Heart left ventricle (tissue), 13 donors: ENCODE results near the gene OR6A2.

Experiments used
- POLR2A ChIP-seq, 2 donors: fragments of 450-650 bp; IDR thresholded peaks; one replicate each; pipeline ENCODE4 v1.6.1; 2017; ENCODE audit warnings: antibody characterized with exemption in 2 of 2, mild to moderate bottlenecking in 2 of 2, moderate library complexity in 2 of 2
- TF ChIP-seq, protein P1 (sequence below), 12 donors: fragments of 200-600 bp; sonication (generic) in 4 of 12; IDR thresholded peaks; one replicate each; pipeline versions ENCODE4 v1.5.0 to v1.8.0; 2018 to 2022; ENCODE audit warnings: antibody characterized with exemption in 12 of 12, mild to moderate bottlenecking in 5 of 12
- donor health status: ischemic (EF 13 %, LVEDD 7.1; RV severe dilation, severe dysfunction).
- donor health status: DM: no; HTN: yes; CAD: no.
- donor health status: DM: no; HTN: no; CAD: no.
- donor health status: ischemic (EF 25% LVEDD 6.9; RV normal size, moderate dysfunction).
- donor health status: ischemic (EF 25% LVEDD 5.7; RV mildly dilated, moderate dysfunction).
- donor health status: ischemic (EF 35%, LVEDD 5.7; RV mildly dilated, moderate dysfunction).
- donor health status: nonischemic (EF 11% LVEDD 7.7; RV severe dilation, severe dysfunction).
- donor health status: DM: yes; HTN: yes; CAD: no.
- donor health status: PGD.
- donor health status: ischemic (EF 29% LVEDD 5.4; RV normal size, mild dysfunction).
- donor health status: nonischemic (EF 23%, LVEDD 6.1; RV moderate dilation, normal function).

DNA sequence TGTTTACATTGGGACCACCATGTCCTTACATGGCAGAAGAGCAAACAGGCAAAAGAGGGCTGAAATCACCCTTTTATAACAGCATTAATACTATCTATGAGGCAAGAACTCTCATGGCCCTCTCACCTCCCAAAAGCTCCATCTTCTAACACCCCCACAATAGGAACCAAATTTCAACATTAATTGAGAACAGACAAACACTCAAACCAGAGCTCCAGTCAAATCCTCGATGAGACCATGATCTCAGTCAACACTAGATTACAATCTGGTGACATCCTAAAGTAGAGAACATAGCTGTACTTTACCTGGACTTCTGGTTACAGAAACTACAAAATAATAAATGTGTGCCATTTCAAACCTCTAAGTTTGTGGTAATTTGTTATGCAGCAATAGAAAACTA lies 52.9 kb downstream of the OR6A2 start:
- TF ChIP-seq POLR2A (IDR thresholded peaks at IDR 0.05) = no peak
- TF ChIP-seq, protein P1, sequence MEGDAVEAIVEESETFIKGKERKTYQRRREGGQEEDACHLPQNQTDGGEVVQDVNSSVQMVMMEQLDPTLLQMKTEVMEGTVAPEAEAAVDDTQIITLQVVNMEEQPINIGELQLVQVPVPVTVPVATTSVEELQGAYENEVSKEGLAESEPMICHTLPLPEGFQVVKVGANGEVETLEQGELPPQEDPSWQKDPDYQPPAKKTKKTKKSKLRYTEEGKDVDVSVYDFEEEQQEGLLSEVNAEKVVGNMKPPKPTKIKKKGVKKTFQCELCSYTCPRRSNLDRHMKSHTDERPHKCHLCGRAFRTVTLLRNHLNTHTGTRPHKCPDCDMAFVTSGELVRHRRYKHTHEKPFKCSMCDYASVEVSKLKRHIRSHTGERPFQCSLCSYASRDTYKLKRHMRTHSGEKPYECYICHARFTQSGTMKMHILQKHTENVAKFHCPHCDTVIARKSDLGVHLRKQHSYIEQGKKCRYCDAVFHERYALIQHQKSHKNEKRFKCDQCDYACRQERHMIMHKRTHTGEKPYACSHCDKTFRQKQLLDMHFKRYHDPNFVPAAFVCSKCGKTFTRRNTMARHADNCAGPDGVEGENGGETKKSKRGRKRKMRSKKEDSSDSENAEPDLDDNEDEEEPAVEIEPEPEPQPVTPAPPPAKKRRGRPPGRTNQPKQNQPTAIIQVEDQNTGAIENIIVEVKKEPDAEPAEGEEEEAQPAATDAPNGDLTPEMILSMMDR (IDR thresholded peaks at IDR 0.05) = no peak
